ENCODE data around the gene KDM4B.

The KDM4B gene

DNA sequence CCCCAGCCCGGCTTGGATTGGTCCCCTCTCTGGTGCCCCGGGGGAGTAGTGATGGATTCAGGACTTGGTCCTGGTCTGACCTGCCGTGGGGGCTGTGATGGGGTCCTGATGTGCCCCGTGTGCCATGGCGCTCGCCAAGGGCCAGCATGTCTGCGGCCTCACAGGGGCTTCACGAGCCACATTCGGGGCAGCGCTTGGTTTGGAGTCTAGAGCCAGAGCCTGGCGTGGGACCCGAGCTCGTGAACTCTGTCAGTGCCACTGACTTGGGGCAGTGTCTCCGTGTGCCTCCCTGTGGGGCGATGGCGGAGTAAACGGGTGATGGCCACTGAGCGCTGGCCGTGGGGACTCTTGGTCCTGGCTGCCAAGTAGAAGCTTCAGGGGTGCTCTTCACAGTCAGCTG is 17.1 kb downstream of the KDM4B start:
- no peak for DNase-seq

DNA sequence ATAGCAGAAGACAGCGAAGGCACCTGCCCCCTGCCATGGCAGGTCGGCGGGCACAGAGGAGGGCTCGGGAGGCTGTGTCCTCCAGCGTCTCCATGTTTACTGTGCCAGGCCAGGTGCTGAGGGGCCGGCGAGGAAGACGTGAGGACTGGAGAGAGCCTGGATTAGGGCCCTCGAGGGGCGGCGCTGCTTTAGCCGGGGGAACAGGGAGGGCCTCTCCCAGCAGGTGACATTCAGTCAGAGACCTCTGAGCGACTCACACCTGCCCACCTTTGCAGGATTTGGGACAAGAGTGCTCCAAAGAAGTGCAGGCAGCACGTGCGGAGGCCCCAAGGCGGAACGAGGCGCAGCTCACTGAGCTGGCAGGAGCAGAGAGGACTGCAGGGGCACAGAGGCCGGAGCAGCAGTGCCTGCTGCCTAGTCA is 17.6 kb downstream of the KDM4B start:
- DNase-seq: no peak

GRCh38 chr19:4987256-4987655 is 18.3 kb downstream of the KDM4B start:
- no peak for DNase-seq

GRCh38 chr19:4987692-4988370 is 18.9 kb downstream of the KDM4B start:
- no peak for DNase-seq

DNA sequence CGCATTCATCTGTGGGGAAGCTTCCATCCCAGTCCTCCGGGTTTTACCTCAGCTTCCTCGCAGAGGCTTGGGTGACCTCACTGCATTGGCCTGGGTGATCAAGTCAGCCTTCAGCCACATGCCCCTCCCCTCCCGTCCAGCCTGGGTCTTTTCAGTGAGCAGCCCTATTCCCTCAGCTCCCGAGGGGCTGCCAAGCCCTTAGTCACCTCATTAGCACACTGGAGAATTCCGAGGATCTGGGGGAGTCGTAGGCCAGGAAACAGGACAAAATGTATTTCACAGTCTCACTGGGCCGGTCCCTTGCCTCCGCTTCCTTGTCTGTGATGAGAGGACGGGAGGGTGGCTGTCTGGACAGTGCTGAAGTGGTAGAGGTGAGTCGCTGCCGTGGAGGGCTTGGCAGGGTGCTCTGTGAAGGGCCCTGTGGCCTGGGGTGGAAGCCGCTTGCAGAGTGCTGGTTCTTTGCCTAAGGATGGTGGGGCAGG is 19.9 kb downstream of the KDM4B start:
- DNase-seq: no peak

- DNase-seq: no peak
These were observed 21.4 kb downstream of the KDM4B start for GRCh38 chr19:4990306-4990705.

DNA sequence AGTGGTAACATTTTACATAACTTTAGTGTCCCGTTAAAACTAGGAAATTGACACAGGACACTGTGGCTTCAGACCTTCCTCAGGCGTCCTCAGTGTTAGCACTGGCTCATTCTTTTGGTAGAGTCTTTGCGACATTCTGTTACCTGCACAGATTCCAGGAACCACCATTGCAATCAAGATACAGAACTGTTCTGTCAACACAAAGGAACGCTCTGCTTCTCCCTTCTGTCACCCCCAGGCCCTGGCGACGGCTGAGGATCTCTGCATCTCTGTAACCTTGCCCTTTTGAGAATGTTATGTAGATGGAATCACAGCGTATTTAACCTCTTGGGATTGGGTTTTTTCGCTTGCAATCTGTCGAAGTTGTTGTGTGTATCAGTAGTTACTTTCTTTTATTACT is 22.6 kb downstream of the KDM4B start:
- DNase-seq: no peak

DNA sequence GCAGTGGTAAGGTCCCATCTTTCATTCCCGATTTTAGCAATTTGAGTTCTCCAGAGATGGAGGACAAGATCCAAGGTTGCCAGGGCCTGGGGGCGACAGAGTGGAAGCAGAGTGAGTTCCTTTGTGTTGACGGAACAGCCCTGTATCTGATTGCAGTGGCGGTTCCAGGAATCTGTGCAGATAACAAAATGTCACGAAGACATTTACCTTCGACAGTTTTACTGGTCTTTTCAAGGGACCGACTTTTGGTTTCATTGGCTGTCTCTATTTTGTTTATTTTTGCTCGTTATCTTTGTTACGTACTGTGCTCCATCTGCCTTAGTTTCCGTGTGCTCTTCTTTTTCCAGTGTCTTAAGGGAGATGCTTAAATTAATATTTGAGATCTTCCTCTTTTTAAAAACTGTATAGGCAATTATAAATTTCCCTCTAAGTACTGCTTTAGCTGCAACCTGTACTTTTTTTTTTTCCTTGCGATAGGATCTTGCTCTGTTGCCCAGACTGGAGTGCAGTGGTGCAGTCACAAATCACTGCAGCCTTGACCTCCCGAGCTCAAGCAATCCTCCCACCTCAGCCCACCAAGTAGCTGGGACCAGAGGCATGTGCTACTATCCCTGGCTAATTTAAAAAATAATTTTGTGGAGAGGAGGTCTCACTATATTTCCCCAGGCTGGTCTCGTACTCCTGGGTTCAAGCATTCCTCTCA is 23.2 kb downstream of the KDM4B start:
- no peak for DNase-seq

DNA sequence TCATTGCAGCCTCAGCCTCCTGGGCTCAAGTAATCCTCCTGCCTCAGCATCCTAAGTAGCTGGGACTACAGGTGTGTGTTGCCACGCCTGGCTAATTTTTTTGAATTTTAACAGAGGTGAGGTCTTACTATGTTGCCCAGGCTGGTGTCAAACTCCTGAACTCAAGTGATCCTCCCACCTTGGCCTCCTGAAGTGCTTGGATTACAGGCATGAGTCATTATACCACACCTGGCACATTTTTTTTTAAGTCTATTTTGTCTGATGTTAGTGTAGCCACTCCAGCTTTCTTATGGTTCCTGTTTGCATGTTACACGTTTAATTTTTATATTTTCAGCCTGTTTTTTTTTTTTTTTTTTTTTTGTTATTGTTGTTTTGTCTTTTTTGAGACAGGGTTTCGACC is 24.8 kb downstream of the KDM4B start:
- DNase-seq: no peak

- DNase-seq: no peak
These were observed 27.8 kb downstream of the KDM4B start for GRCh38 chr19:4996701-4997100.

DNA sequence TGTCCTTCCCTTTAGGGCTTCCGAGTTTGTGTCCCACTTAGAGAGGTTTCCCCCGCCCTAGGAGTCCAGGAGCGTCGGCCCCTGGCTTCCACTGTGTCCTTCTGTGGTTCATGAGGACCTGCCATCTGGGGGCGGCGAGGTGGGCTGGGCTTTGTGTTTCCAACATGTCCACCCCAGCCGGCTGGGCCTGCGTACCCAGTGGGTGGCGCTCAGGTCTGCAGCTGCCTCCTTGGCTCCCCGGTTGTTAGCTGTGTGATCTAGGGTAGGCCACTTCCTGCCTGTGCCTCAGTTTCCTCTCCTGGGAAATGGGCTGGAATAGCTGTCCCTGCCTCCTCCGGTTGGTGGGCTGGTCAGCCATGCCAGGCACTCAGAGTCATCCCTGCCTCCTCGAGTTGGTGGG is 28.4 kb downstream of the KDM4B start:
- no peak for DNase-seq

DNA sequence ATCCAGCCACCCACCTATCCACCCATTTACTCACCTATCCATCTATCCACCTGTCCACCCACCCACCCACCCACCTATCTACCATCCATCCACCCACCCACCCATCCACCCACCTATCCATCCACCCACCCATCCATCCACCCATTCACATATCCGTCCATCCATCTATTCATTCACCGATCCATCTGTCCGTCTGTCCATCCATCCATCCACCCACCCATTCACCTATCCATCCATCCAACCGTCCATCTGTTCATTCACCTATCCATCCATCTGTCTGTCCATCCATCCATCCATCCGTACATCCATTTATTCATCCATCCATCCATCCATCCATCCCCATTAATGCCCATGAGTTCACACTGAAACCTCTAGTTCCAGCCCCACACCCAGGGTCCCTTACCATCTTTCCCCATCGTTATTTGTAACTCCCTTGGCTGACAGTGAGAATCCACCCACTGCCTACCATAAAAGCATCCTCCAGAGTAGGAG is 31.3 kb downstream of the KDM4B start:
- no peak for DNase-seq

- peak in 1 of 2 experiments; percentile 12 for DNase-seq
These were observed 32.7 kb downstream of the KDM4B start for GRCh38 chr19:5001615-5002014.

DNA sequence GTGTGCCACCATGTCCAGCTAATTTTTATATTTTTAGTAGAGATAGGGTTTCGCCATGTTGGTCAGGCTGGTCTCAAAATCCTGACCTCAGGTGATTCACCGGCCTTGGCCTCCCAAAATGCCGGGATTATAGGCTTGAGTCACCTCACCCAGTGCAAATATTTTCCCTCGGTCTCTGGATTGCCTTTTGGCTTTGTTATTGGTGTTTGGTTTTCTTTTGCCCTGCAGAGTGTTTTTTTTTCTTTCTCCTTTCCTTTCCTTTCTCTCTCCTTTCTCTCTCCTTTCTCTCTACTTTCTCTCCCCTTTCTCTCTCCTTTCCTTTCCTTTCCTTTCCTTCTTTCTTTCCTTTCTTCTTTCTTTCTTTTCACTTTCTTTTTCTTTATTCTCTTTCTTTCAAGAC is 33.2 kb downstream of the KDM4B start:
- DNase-seq: no peak

GRCh38 chr19:5003781-5004180 is 34.9 kb downstream of the KDM4B start:
- DNase-seq: no peak

GRCh38 chr19:5005096-5005495 is 36.2 kb downstream of the KDM4B start:
- no peak for DNase-seq

DNA sequence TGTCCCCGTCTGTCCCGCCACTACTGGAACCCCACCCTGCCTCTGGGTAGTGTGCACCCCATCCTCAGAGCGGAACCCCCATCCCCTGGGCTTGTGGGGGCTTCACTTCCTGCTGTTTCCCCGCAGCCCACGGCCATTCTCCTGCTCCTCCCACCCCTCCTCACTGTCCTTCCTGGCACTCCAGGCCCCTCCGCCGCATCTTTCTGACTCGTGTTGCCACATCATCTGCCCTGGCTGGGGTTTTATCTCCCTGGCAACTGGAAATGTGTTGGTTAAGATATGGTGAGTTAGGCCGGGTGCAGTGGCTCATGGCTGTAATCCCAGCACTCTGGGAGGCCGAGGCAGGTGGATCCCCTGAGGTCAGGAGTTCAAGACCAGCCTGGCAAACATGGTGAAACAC is 37.3 kb downstream of the KDM4B start:
- DNase-seq: no peak

DNA sequence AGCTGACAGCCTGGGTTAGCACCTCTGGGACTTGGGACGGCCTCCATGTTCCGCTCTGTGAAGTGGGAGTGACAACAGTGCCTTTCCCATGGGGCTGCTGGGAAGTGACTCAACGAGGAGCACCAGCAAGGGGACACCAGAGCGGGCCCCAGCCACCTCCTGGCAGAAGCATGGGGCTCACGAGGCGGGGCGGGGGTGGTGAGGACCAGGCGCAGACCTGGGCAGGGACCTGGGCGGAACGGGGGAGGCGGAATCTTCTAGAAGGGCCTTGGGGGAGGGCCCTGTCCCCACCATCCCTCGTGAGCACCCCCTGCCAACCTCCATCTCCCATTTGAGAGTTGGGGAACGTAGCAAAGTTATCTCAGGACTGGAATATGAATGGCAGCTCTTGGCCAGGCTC is 37.9 kb downstream of the KDM4B start:
- no peak for DNase-seq

DNA sequence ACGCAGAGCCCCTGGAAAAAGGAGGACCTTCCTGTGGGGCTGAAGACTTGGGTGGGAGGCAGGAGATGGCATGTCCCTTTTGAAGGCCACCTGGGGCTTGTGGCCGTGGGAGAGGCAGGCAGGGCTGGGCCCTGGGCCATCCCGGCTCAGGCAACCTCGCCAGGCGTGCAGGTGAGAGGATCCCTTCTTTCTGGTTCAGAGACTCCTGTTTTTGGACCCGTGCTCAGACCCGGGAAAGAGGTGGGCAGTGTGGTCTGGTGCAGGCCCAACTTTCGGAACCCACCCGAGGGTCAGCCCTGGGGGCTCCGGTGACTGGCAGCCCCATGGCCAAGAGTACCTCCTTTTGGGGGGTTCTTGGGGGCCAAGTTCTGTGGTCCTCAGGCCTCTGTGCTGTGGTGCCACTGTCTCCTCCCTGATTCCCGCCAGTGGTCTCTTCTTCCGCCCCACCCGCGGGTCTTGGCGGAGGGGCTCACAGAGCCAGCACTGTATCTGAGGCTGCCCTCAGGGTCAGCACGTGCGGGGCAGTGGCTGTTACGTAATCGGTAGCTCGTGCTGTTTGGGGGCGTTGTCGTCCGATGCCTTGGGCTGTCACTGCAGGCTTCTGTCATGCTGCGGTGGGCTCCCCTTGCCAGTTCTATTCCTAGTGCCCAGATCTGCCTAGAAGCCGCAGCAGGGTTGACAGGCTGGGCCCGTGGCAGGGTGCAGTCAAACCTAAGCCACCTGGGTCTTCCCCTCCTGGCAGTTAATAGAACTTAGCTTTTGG is 42.7 kb downstream of the KDM4B start:
- no peak for DNase-seq

DNA sequence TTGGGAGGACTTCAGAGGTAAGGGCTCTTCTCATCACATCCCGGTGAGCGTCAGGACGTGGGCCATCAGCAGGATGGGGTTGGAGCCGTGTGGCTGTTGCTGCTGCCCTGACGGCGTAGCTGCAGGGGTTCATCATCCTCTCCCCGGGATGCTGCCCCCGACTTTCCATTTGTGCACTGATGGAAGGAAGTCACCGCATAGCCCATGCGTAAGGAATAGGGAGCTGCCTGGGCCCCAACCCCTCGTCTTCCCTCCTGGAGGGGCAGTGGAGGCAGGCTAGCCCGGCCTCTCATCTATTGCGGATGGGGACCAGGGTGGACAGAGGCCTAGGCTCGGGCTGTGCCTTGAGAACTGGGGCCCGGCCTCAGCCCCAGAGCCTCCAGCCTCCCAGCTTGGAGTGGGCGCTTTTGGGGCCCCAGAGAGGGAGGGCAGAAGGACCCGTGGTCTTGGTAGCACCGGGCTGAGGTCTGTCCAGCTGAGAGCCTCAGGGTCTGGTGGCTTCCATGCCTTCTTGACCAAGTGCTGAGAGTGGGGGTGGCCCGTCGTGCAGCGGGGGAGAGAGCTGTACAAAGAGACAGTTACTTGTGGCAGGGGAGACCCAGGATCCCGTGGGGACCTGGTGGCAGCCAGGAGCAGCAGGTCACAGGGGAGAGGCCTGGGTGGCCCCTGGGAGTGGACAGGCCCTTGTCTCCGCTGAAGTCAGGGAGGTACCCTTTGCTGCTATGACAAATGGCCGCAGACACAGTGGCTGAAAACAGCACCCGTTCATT is 44.0 kb downstream of the KDM4B start:
- no peak for DNase-seq

DNA sequence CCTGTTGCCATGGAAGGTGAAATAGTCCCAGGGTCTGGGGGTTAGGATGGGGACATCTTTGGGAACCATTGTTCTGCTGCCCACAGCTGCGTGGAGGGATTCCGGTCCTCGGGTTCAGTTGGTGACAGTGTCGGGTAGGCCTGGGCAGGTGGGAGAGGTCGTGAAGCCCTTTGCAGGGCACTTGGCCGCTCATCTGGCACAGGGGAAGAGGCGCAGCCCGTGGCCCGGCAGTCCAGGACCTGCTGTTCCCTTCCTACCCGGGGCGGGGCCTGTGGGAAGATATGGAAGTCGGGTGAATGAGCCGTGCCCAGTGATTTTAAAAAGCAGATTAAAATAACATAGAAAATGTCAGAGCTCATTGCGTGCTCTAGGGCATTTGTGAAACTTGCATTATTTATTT is 44.8 kb downstream of the KDM4B start:
- DNase-seq: no peak

GRCh38 chr19:5014941-5015340 is 46.0 kb downstream of the KDM4B start:
- no peak for DNase-seq

GRCh38 chr19:5016268-5016667 is 47.4 kb downstream of the KDM4B start:
- DNase-seq: no peak

All from NCI-H2081 (cell line).